HG03460 (cell line): ENCODE results near the gene FPR1.
A peak's percentile ranks its signal among the peaks of the same experiment; 100 is the strongest.

Source experiments
- ATAC-seq: cut with Tn5 transposase; IDR thresholded peaks from one replicate; pipeline ENCODE4 v1.9.1; 2021; ENCODE audit not compliant: unreplicated experiment

The FPR1 gene

GRCh38 chr19:51708811-51709210 is 42.9 kb downstream of the FPR1 start:
- ATAC-seq = no peak

- ATAC-seq = no peak
Measured at GRCh38 chr19:51706885-51707284, 44.8 kb downstream of the FPR1 start.

GRCh38 chr19:51706296-51706695 is 45.4 kb downstream of the FPR1 start:
- ATAC-seq = no peak

GRCh38 chr19:51704626-51705025 is 47.1 kb downstream of the FPR1 start:
- no peak for ATAC-seq

- peak; percentile 76 for ATAC-seq
Measured at GRCh38 chr19:51703575-51704515, 47.8 kb downstream of the FPR1 start.

- no peak for ATAC-seq
Measured at GRCh38 chr19:51702825-51703574, 48.7 kb downstream of the FPR1 start.

GRCh38 chr19:51702103-51702824 is 49.4 kb downstream of the FPR1 start:
- no peak for ATAC-seq

GRCh38 chr19:51701468-51702100 is 50.1 kb downstream of the FPR1 start:
- no peak for ATAC-seq

- no peak for ATAC-seq
Measured at GRCh38 chr19:51699170-51699569, 52.5 kb downstream of the FPR1 start.

GRCh38 chr19:51698296-51698695 is 53.4 kb downstream of the FPR1 start:
- no peak for ATAC-seq

- ATAC-seq = no peak
Measured at GRCh38 chr19:51697169-51697776, 54.4 kb downstream of the FPR1 start.

GRCh38 chr19:51696606-51697005 is 55.1 kb downstream of the FPR1 start:
- ATAC-seq = no peak
